NCI-H1048 (cell line): ENCODE results near the gene KLHDC1.
"Not testable (repeated sequence)": the region's sequence is repeated elsewhere in the genome, so short reads cannot be mapped to it uniquely, and the experiment has no call there.

ENCODE experiments used
- DNase-seq: peaks from one replicate; lab custom pipeline; 2025; lab: John Stamatoyannopoulos, UW

The KLHDC1 gene

GRCh38 chr14:49727171-49727570 is 34.3 kb downstream of the KLHDC1 start:
- no peak for DNase-seq

GRCh38 chr14:49732896-49733295 is 40.0 kb downstream of the KLHDC1 start:
- no peak for DNase-seq

GRCh38 chr14:49733836-49734235 is 40.9 kb downstream of the KLHDC1 start:
- DNase-seq: no peak

- DNase-seq: not testable (repeated sequence)
These were observed 42.7 kb downstream of the KLHDC1 start for GRCh38 chr14:49735669-49736068.

- no peak for DNase-seq
These were observed 52.3 kb downstream of the KLHDC1 start for GRCh38 chr14:49745191-49745590.

GRCh38 chr14:49746476-49746875 is 53.6 kb downstream of the KLHDC1 start:
- DNase-seq: not testable (repeated sequence)

GRCh38 chr14:49754570-49755097 is 61.7 kb downstream of the KLHDC1 start:
- DNase-seq: no peak

- no peak for DNase-seq
These were observed 62.5 kb downstream of the KLHDC1 start for GRCh38 chr14:49755378-49755777.

- DNase-seq: no peak
These were observed 69.1 kb downstream of the KLHDC1 start for GRCh38 chr14:49761839-49762551.

GRCh38 chr14:49766839-49767238 is 73.9 kb downstream of the KLHDC1 start:
- DNase-seq: no peak

GRCh38 chr14:49767270-49767570 is 74.3 kb downstream of the KLHDC1 start:
- no peak for DNase-seq

GRCh38 chr14:49767571-49768300 is 74.8 kb downstream of the KLHDC1 start, which contains the start of gene KLHDC2:
KLHDC2 (plus strand) TSS chr14:49768153; CDS start chr14:49768469, 316 bp downstream.
- DNase-seq: peak; percentile 62

- DNase-seq: no peak
These were observed 75.6 kb downstream of the KLHDC1 start for GRCh38 chr14:49768301-49769121.

- DNase-seq: no peak
These were observed 76.3 kb downstream of the KLHDC1 start for GRCh38 chr14:49769171-49769570.

GRCh38 chr14:49769581-49770211 is 76.8 kb downstream of the KLHDC1 start:
- DNase-seq: no peak

- DNase-seq: no peak
These were observed 77.4 kb downstream of the KLHDC1 start for GRCh38 chr14:49770212-49770817.

GRCh38 chr14:49771691-49772090 is 78.8 kb downstream of the KLHDC1 start:
- DNase-seq: not testable (repeated sequence)

GRCh38 chr14:49774106-49774505 is 81.2 kb downstream of the KLHDC1 start:
- DNase-seq: no peak

- DNase-seq: no peak
These were observed 85.5 kb downstream of the KLHDC1 start for GRCh38 chr14:49778421-49778820.

GRCh38 chr14:49781040-49781439 is 88.1 kb downstream of the KLHDC1 start:
- not testable (repeated sequence) for DNase-seq

- no peak for DNase-seq
These were observed 90.6 kb downstream of the KLHDC1 start for GRCh38 chr14:49783394-49784014.
